GM12878 (cell line): ENCODE data around the gene RUNDC1. TPM values are rescaled to one million over a fixed set of nuclear protein-coding genes. Genes with fewer than 3 reads are reported as not detected.

Experiments
- BHLHE40 ChIP-seq, 2 experiments: fragments of 450-650 bp in 1 of 2; IDR thresholded peaks; 2 replicates each; pipeline ENCODE4 v1.6.1; 2011 to 2017; ENCODE audit warnings: low read depth in 2 of 2, borderline replicate concordance in 1 of 2, improper control_type of control experiment in 1 of 2, low read length in 1 of 2, mild to moderate bottlenecking in 1 of 2
- EGR1 ChIP-seq, 2 experiments: IDR thresholded peaks; 1 replicate in 1 of 2; 2 replicates in 1 of 2; pipeline ENCODE4 v1.6.1; 2011 to 2012; ENCODE audit warnings: low read depth in 2 of 2, low read length in 2 of 2, borderline replicate concordance in 1 of 2, mild to moderate bottlenecking in 1 of 2, moderate library complexity in 1 of 2
- HDGF ChIP-seq: fragments of 450-650 bp; IDR thresholded peaks from 2 replicates; pipeline ENCODE4 v1.6.1; 2016; ENCODE audit warnings: antibody characterized with exemption
- IKZF2 ChIP-seq, 2 experiments: fragments of 450-650 bp; IDR thresholded peaks; 2 replicates each; pipeline ENCODE4 v1.6.1; 2017; ENCODE audit warnings: mild to moderate bottlenecking in 2 of 2, moderate library complexity in 2 of 2
- IRF5 ChIP-seq: fragments of 450-650 bp; IDR thresholded peaks from 2 replicates; pipeline ENCODE4 v1.6.1; 2017; ENCODE audit warnings: borderline replicate concordance
- KLF5 ChIP-seq: fragments of 450-650 bp; IDR thresholded peaks from 2 replicates; pipeline ENCODE4 v1.6.1; 2014; ENCODE audit warnings: mild to moderate bottlenecking; ENCODE audit not compliant: partially characterized antibody
- NFXL1 ChIP-seq: fragments of 450-650 bp; IDR thresholded peaks from 2 replicates; pipeline ENCODE4 v1.6.1; 2017; ENCODE audit warnings: antibody characterized with exemption, mild to moderate bottlenecking, borderline replicate concordance
- PRDM15 ChIP-seq: fragments of 450-650 bp; formaldehyde crosslinking; IDR thresholded peaks from 2 replicates; pipeline ENCODE4 v1.4.0; 2020; ENCODE audit warnings: mild to moderate bottlenecking, moderate library complexity
- SMC3 ChIP-seq: IDR thresholded peaks from 2 replicates; pipeline ENCODE4 v1.6.1; 2011; ENCODE audit warnings: low read length, improper control_type of control experiment, borderline replicate concordance
- SRF ChIP-seq, 2 experiments: IDR thresholded peaks; 2 replicates each; pipeline ENCODE4 v1.6.1; 2011; ENCODE audit warnings: low read depth in 2 of 2, low read length in 2 of 2, mild to moderate bottlenecking in 1 of 2, moderate library complexity in 1 of 2
- SUZ12 ChIP-seq: fragments of 200-600 bp; sonication (generic); IDR thresholded peaks from one replicate; pipeline ENCODE4 v1.6.1; 2018; ENCODE audit warnings: antibody characterized with exemption, mild to moderate bottlenecking; ENCODE audit not compliant: unreplicated experiment
- ZNF384 ChIP-seq: IDR thresholded peaks from 2 replicates; pipeline ENCODE4 v1.6.1; 2012; ENCODE audit warnings: low read depth, mild to moderate bottlenecking, low read length, improper control_type of control experiment, borderline replicate concordance
- polyA plus RNA-seq, 11 experiments: library from polyadenylated mRNA; depleted of rRNA in 4 of 11; unstranded in 6 of 11; stranded (reverse) in 5 of 11; fragments of >200 nt; fragmentation: Nextera tagmentation in 4 of 11; fragmentation: Illumina TruSeq in 1 of 11; extraction: Ambion mirVana in 4 of 11; extraction: Trizol in 1 of 11; gene quantifications; 1 replicate in 1 of 11; 2 replicates in 10 of 11; pipeline versions ENCODE4 v1.2.1 to v1.2.3, GENCODE V29; 2011 to 2016; ENCODE audit warnings: inconsistent platforms in 2 of 11, missing spikeins in 2 of 11, low read depth in 1 of 11
- total RNA-seq, 4 experiments: library from RNA; depleted of rRNA in 3 of 4; stranded (reverse); fragments of >200 nt in 3 of 4; fragmentation: Illumina TruSeq in 1 of 4; extraction: Trizol in 1 of 4; gene quantifications; 2 replicates each; pipeline versions ENCODE4 v1.2.1 to v1.2.3, GENCODE V29; 2013 to 2021
- TF ChIP-seq, protein P1 (sequence below): IDR thresholded peaks from 2 replicates; pipeline ENCODE4 v1.6.1; 2012; ENCODE audit warnings: mild to moderate bottlenecking, low read depth, low read length
- TF ChIP-seq, protein P2 (sequence below): IDR thresholded peaks from 2 replicates; pipeline ENCODE4 v1.6.1; 2012; ENCODE audit warnings: low read depth, low read length, improper control_type of control experiment
- TF ChIP-seq, protein P3 (sequence below): fragments of 450-650 bp; conservative IDR thresholded peaks from 2 replicates; pipeline ENCODE4 v1.6.1; 2017; ENCODE audit warnings: mild to moderate bottlenecking, moderate library complexity

Gene RUNDC1
- total and polyA plus RNA-seq, 10 of the 15 experiments (the other 5 are each of a cell fraction or from before 2014, with no cell fraction given), result 2.9 to 15.6 (median 8.2) TPM

DNA sequence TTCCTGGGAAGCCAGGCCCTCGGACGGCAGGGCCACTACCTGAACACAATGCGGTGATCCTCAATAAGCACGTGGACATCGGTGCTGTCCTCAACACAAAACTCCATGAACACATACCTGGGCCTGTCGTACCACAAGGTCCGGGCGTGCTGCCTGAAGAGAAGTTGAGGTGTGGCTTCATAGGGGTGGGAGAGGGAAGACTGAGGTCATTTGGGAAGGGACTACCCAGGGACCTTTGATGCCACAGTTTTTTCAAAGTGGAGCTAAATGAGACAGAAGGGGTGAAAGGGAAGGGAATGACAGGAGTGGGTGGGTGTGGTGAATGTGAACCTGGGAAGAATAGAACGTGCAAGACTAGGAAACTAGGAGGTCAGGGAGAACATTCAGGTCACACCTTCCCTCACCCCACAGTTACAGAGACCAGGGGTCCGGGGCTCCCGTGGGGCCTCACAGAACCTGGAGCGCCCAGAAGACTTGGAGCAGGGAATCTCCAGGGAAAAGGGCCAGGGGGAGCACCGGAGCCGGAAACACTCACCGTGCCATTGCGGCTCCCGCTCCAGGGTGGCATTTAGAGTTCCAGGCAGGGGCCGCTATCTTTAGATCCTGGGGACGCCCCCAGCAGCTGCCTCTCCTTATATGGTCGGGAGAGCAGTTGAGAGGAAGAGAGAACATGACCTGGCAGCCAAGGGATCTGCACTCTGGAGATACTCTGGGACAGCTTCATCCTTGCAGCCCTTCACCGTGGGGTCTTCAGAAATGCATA is 673 bp upstream of the RUNDC1 start, which contains the start of gene PTGES3L (continued):
- TF ChIP-seq IRF5 (0 out of 2 replicates have a peak, but pooled peaks have one; percentile 3), KLF5 (no peak), BHLHE40 (IDR thresholded peaks at IDR 0.05; ENCODE audit: borderline replicate concordance in 1 of 2, low read depth in 2 of 2, low read length in 1 of 2) (peak in 1 of 2 experiments; percentile 12; a peak in 1 of 4 replicates), SRF (IDR thresholded peaks at IDR 0.05; ENCODE audit: low read depth in 2 of 2, low read length in 2 of 2) (peak; percentile 83 to 94), SMC3 (no peak), EGR1 (IDR thresholded peaks at IDR 0.05; ENCODE audit: borderline replicate concordance in 1 of 2, low read depth in 2 of 2, low read length in 2 of 2) (no peak), HDGF (no peak), IKZF2 (IDR thresholded peaks at IDR 0.05) (peak; percentile 37 to 68; a peak in 2 of 4 replicates), ZNF384 (no peak), PRDM15 (CRISPR knock-in tag) (no peak), NFXL1 (no peak), SUZ12 (no peak)
- TF ChIP-seq, protein P1, sequence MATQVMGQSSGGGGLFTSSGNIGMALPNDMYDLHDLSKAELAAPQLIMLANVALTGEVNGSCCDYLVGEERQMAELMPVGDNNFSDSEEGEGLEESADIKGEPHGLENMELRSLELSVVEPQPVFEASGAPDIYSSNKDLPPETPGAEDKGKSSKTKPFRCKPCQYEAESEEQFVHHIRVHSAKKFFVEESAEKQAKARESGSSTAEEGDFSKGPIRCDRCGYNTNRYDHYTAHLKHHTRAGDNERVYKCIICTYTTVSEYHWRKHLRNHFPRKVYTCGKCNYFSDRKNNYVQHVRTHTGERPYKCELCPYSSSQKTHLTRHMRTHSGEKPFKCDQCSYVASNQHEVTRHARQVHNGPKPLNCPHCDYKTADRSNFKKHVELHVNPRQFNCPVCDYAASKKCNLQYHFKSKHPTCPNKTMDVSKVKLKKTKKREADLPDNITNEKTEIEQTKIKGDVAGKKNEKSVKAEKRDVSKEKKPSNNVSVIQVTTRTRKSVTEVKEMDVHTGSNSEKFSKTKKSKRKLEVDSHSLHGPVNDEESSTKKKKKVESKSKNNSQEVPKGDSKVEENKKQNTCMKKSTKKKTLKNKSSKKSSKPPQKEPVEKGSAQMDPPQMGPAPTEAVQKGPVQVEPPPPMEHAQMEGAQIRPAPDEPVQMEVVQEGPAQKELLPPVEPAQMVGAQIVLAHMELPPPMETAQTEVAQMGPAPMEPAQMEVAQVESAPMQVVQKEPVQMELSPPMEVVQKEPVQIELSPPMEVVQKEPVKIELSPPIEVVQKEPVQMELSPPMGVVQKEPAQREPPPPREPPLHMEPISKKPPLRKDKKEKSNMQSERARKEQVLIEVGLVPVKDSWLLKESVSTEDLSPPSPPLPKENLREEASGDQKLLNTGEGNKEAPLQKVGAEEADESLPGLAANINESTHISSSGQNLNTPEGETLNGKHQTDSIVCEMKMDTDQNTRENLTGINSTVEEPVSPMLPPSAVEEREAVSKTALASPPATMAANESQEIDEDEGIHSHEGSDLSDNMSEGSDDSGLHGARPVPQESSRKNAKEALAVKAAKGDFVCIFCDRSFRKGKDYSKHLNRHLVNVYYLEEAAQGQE, result no peak
- TF ChIP-seq, protein P2, sequence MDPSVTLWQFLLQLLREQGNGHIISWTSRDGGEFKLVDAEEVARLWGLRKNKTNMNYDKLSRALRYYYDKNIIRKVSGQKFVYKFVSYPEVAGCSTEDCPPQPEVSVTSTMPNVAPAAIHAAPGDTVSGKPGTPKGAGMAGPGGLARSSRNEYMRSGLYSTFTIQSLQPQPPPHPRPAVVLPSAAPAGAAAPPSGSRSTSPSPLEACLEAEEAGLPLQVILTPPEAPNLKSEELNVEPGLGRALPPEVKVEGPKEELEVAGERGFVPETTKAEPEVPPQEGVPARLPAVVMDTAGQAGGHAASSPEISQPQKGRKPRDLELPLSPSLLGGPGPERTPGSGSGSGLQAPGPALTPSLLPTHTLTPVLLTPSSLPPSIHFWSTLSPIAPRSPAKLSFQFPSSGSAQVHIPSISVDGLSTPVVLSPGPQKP, result peak; percentile 88
- TF ChIP-seq, protein P3, sequence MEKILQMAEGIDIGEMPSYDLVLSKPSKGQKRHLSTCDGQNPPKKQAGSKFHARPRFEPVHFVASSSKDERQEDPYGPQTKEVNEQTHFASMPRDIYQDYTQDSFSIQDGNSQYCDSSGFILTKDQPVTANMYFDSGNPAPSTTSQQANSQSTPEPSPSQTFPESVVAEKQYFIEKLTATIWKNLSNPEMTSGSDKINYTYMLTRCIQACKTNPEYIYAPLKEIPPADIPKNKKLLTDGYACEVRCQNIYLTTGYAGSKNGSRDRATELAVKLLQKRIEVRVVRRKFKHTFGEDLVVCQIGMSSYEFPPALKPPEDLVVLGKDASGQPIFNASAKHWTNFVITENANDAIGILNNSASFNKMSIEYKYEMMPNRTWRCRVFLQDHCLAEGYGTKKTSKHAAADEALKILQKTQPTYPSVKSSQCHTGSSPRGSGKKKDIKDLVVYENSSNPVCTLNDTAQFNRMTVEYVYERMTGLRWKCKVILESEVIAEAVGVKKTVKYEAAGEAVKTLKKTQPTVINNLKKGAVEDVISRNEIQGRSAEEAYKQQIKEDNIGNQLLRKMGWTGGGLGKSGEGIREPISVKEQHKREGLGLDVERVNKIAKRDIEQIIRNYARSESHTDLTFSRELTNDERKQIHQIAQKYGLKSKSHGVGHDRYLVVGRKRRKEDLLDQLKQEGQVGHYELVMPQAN, result no peak
